Activated naive CD8-positive, alpha-beta T cell treated with anti-CD3 and anti-CD28 coated beads, Interleukin-2, amount 10 ng/mL, durations not matched to agents 7 days and 5 days (primary cell): ENCODE results near the gene MPC2. TPM values are rescaled to one million over a fixed set of nuclear protein-coding genes. Genes with fewer than 3 reads are reported as not detected.
"Not testable (repeated sequence)": the region's sequence is repeated elsewhere in the genome, so short reads cannot be mapped to it uniquely, and the experiment has no call there.

Experiments used
- ATAC-seq: fragments of 150-1000 bp; cut with Tn5 transposase; one replicate; pipeline ENCODE4 v1.10.0; 2021; ENCODE audit warnings: low read depth, moderate library complexity
- POLR2A ChIA-PET: fragments of 350-600 bp; sonication (Branson Sonifier 250); formaldehyde crosslinking; loops from one replicate; lab custom pipeline; 2021; ENCODE audit warnings: antibody characterized with exemption; lab: Charles Lee
- DNase-seq: peaks from one replicate; pipeline ENCODE4 v3.0.0; 2021
- H3K27ac Mint-ChIP-seq: one replicate; pipeline ENCODE4 v1.8.0; 2022; ENCODE audit warnings: mild to moderate bottlenecking, mixed read lengths
- H3K27me3 Mint-ChIP-seq: one replicate; pipeline ENCODE4 v1.8.0; 2022; ENCODE audit warnings: mild to moderate bottlenecking, moderate library complexity, mixed read lengths
- H3K36me3 Mint-ChIP-seq: one replicate; pipeline ENCODE4 v1.8.0; 2021; ENCODE audit warnings: mild to moderate bottlenecking, mixed read lengths
- H3K4me1 Mint-ChIP-seq: one replicate; pipeline ENCODE4 v1.8.0; 2021; ENCODE audit warnings: mixed read lengths
- H3K4me3 Mint-ChIP-seq: one replicate; pipeline ENCODE4 v1.8.0; 2022; ENCODE audit warnings: mild to moderate bottlenecking, moderate library complexity, mixed read lengths
- H3K9me3 Mint-ChIP-seq: one replicate; pipeline ENCODE4 v1.8.0; 2021; ENCODE audit warnings: mixed read lengths
- total RNA-seq, 2 experiments: library from RNA; stranded (reverse); gene quantifications; one replicate each; pipeline ENCODE4 v1.2.3, GENCODE V29; 2021

Gene MPC2
- total RNA-seq, 2 experiments from 2014 or later = 61.9 to 64.1 TPM

DNA sequence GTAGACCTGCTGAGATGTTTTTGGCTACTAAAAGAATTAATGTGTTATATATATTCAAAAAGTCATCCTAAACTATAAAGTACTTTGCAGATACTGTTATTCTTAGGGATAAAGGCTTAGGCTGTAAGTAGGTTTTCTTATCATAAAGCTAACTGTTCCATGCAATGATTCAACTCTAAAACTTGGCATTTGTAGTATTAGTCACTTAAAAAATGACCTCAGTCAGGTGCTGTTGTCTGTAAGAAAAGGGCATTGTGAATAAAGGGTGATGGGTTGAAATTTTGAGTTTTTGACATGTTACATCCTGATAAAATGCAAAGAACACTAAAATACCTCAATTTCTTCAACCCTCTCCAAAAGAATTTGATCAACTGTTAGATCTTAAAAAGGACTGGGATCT, 55.8 kb downstream of the MPC2 start:
- DNase-seq = no peak
- no peak overlapping the region for H3K27ac Mint-ChIP-seq
- H3K27me3 Mint-ChIP-seq = peaks cover 7% of the 10 kb centered on the region
- peaks cover 2% of the 10 kb centered on the region for H3K9me3 Mint-ChIP-seq
- ATAC-seq = no peak
- H3K36me3 Mint-ChIP-seq = no peaks in the 10 kb centered on the region
- POLR2A ChIA-PET = no interaction called here
- H3K4me3 Mint-ChIP-seq = no peak overlapping the region
- no peaks in the 10 kb centered on the region for H3K4me1 Mint-ChIP-seq

DNA sequence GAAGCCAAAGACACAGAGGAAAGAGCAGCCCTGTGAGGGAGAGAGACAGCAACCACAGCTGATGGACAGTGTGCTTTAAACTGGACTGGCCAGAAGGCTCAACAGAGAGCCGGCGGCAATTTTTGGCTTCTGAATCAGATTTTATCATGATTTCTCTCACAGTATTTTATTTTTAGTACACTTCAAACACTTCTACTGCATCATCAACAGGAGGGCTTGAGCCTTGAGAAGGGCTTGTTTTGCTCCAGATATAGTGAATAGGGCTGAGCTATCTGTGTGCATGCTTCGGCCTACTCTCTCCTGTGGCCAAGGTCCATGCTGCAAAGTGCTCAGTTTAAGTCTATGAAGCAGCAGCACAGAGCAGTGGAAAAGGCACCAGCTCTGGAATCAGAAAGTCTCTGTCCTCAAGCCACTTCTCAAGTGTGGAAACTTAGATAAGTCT, 56.3 kb downstream of the MPC2 start:
- no peaks in the 10 kb centered on the region for H3K36me3 Mint-ChIP-seq
- H3K4me3 Mint-ChIP-seq = no peak overlapping the region
- H3K9me3 Mint-ChIP-seq = peaks cover 2% of the 10 kb centered on the region
- H3K27me3 Mint-ChIP-seq = peaks cover 7% of the 10 kb centered on the region
- DNase-seq = no peak
- ATAC-seq = no peak
- no peaks in the 10 kb centered on the region for H3K4me1 Mint-ChIP-seq
- H3K27ac Mint-ChIP-seq = no peak overlapping the region
- POLR2A ChIA-PET = no interaction called here

GRCh38 chr1:167879508-167879907, 57.4 kb downstream of the MPC2 start:
- H3K4me1 Mint-ChIP-seq = no peaks in the 10 kb centered on the region
- no peaks in the 10 kb centered on the region for H3K9me3 Mint-ChIP-seq
- H3K36me3 Mint-ChIP-seq = no peaks in the 10 kb centered on the region
- POLR2A ChIA-PET = no interaction called here
- H3K27ac Mint-ChIP-seq = no peak overlapping the region
- H3K27me3 Mint-ChIP-seq = peaks cover 7% of the 10 kb centered on the region
- no peak overlapping the region for H3K4me3 Mint-ChIP-seq
- no peak for ATAC-seq
- no peak for DNase-seq

DNA sequence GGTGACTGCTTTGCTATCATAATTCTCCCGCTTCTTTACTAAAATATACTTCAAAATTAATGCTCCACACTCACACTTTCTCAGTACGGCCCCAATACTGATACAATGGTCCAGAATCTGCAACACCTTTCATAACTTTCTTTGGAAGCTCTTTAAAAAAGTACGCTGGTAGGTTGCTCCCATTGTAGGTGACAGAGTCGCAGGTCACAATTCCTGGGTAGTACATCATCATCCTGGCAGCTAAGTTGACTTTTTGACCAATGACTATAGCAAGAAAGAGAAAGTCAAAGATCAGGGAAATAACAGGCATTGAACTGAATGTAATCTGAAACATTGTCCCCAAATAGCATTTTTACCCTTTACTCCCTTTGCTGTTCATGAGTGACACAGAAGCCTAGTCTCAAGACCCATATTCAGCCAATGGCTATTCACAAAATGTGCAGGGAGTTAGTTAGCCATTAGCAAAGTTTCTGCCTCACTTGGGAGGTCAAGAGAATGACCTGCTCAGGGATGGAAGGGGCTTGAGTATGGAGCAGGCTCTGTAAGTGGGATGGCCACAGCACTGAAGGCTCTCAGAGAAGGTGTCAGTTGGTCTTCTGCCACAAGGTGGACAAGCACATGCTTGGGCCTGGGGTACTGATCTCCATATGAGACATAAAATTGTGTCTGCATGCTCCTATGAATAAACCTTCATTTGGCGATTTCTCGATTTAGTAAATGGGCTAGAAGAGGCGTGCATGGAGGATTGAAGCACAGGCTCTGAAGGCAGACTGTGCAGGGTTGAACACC, 58.3 kb downstream of the MPC2 start:
- no peak for ATAC-seq
- Mint-ChIP-seq H3K4me1 (no peaks in the 10 kb centered on the region), H3K9me3 (no peaks in the 10 kb centered on the region), H3K27me3 (peaks cover 5% of the 10 kb centered on the region), H3K27ac (no peak overlapping the region), H3K36me3 (no peaks in the 10 kb centered on the region), H3K4me3 (no peak overlapping the region)
- POLR2A ChIA-PET = no interaction called here
- no peak for DNase-seq

GRCh38 chr1:167876597-167877175, 60.2 kb downstream of the MPC2 start:
- Mint-ChIP-seq H3K4me3 (no peak overlapping the region), H3K36me3 (no peaks in the 10 kb centered on the region), H3K27ac (no peak overlapping the region), H3K9me3 (no peaks in the 10 kb centered on the region), H3K27me3 (peaks cover 5% of the 10 kb centered on the region), H3K4me1 (no peaks in the 10 kb centered on the region)
- POLR2A ChIA-PET = no interaction called here
- ATAC-seq (no peak), DNase-seq (no peak)

DNA sequence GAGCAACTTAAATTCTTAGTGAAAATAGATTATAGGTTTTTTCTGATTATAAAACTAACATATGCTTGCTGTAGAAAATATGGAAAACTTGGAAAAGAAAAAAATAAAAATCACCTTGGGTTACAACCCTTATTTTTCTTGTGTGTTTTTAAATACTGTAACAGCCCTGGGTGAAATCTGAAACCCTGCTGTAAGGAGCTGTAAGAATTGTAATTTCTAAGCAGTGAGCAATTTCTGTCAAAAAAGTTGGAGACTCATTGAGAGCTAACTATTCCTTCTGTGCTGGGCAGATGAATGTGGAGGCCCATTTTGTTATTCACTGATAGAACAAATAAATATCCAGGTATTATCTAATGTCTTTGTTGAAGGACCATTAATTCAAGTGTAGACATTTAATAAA, 65.5 kb downstream of the MPC2 start:
- no peaks in the 10 kb centered on the region for H3K27me3 Mint-ChIP-seq
- no peak overlapping the region for H3K27ac Mint-ChIP-seq
- H3K4me3 Mint-ChIP-seq = no peak overlapping the region
- no peaks in the 10 kb centered on the region for H3K9me3 Mint-ChIP-seq
- no peaks in the 10 kb centered on the region for H3K36me3 Mint-ChIP-seq
- POLR2A ChIA-PET = no interaction called here
- H3K4me1 Mint-ChIP-seq = no peaks in the 10 kb centered on the region
- ATAC-seq = no peak
- no peak for DNase-seq

- DNase-seq, H3K36me3 Mint-ChIP-seq, H3K27ac Mint-ChIP-seq, H3K27me3 Mint-ChIP-seq, H3K9me3 Mint-ChIP-seq, POLR2A ChIA-PET, H3K4me1 Mint-ChIP-seq, H3K4me3 Mint-ChIP-seq, ATAC-seq: not testable (repeated sequence)
These were observed 67.5 kb downstream of the MPC2 start for GRCh38 chr1:167869157-167870001.

DNA sequence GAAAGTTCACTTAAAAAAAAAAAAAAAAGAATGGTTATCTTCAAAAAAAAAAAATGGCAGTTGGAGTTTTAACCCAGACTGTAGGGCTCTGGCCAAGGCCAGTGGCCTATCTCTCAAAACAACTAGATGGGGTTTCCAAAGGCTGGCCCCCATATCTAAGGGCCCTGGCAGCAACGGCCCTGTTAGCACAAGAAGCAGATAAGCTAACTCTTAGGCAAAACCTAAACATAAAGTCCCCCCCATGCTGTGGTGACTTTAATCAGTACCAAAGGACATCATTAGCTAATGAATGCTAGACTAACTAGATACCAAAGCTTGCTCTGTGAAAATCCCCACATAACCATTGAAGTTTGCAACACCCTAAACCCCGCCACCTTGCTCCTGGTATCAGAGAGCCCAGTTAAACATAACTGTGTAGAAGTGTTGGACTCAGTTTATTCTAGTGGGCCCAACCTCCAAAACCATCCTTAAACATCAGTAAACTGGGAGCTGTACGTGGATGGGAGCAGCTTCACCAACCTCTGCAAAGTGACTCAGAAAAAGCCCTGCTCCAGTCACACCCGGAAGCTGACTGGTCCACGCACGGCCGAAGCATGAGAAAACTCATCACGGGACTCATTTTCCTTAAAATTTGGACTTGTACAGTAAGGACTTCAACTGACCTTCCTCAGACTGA, 70.0 kb downstream of the MPC2 start:
- H3K36me3 Mint-ChIP-seq, H3K4me1 Mint-ChIP-seq, H3K4me3 Mint-ChIP-seq, POLR2A ChIA-PET, H3K27ac Mint-ChIP-seq, DNase-seq, H3K9me3 Mint-ChIP-seq, H3K27me3 Mint-ChIP-seq, ATAC-seq: not testable (repeated sequence)

Other genes starting within 250 kb of the MPC2 start
- 1 to 10 TPM; 8.5 to 9.3 TPM for gene MPZL1, start 215.1 kb downstream of the MPC2 start, total RNA-seq
- gene ADCY10, start 22.9 kb downstream of the MPC2 start, total RNA-seq = under 1 TPM; 0.20 to 0.42 TPM
- 10 to 100 TPM; 28.2 to 28.5 TPM for gene DCAF6, start 389 bp downstream of the MPC2 start, total RNA-seq
- gene GPR161, start 199.9 kb upstream of the MPC2 start, total RNA-seq = under 1 TPM in 1 of 2 experiments, not detected in 1; 0.20 TPM
- 10 to 100 TPM; 40.0 to 40.1 TPM for gene TIPRL, start 241.9 kb upstream of the MPC2 start, total RNA-seq